HG03045 (cell line): Measurements from ENCODE around the gene AQP9.
"Not testable (repeated sequence)": the region's sequence is repeated elsewhere in the genome, so short reads cannot be mapped to it uniquely, and the experiment has no call there.

ENCODE experiments used
- ATAC-seq: cut with Tn5 transposase; IDR thresholded peaks from one replicate; pipeline ENCODE4 v1.9.1; 2021; ENCODE audit warnings: mild to moderate bottlenecking, moderate library complexity; ENCODE audit not compliant: unreplicated experiment

Gene AQP9

GRCh38 chr15:58179206-58179605 is 41.0 kb downstream of the AQP9 start:
- no peak for ATAC-seq

- ATAC-seq = no peak
Observed at GRCh38 chr15:58179741-58180381, 41.7 kb downstream of the AQP9 start.

GRCh38 chr15:58182460-58183163 is 44.4 kb downstream of the AQP9 start:
- no peak for ATAC-seq

GRCh38 chr15:58185439-58185838 is 47.3 kb downstream of the AQP9 start:
- no peak for ATAC-seq

- no peak for ATAC-seq
Observed at GRCh38 chr15:58189148-58189811, 51.1 kb downstream of the AQP9 start.

- no peak for ATAC-seq
Observed at GRCh38 chr15:58190419-58190818, 52.2 kb downstream of the AQP9 start.

- not testable (repeated sequence) for ATAC-seq
Observed at GRCh38 chr15:58193636-58194035, 55.5 kb downstream of the AQP9 start.

GRCh38 chr15:58200739-58201138 is 62.6 kb downstream of the AQP9 start:
- ATAC-seq = no peak

- no peak for ATAC-seq
Observed at GRCh38 chr15:58201516-58201915, 63.3 kb downstream of the AQP9 start.

GRCh38 chr15:58203537-58203936 is 65.4 kb downstream of the AQP9 start:
- no peak for ATAC-seq

- ATAC-seq = no peak
Observed at GRCh38 chr15:58206151-58206550, 68.0 kb downstream of the AQP9 start.

GRCh38 chr15:58208217-58208616 is 70.0 kb downstream of the AQP9 start:
- not testable (repeated sequence) for ATAC-seq

GRCh38 chr15:58209007-58209481 is 70.9 kb downstream of the AQP9 start:
- not testable (repeated sequence) for ATAC-seq

GRCh38 chr15:58210031-58210430 is 71.8 kb downstream of the AQP9 start:
- not testable (repeated sequence) for ATAC-seq

GRCh38 chr15:58212909-58213526 is 74.8 kb downstream of the AQP9 start:
- no peak for ATAC-seq

GRCh38 chr15:58213587-58214338 is 75.6 kb downstream of the AQP9 start:
- no peak for ATAC-seq

GRCh38 chr15:58214591-58215340 is 76.6 kb downstream of the AQP9 start:
- ATAC-seq = no peak

GRCh38 chr15:58217460-58217859 is 79.3 kb downstream of the AQP9 start:
- ATAC-seq = no peak

- ATAC-seq = no peak
Observed at GRCh38 chr15:58221591-58222241, 83.5 kb downstream of the AQP9 start.

GRCh38 chr15:58222679-58223078 is 84.5 kb downstream of the AQP9 start:
- ATAC-seq = no peak
